Thymus (tissue), 11 donors: ENCODE data around the gene GPR107. TPM values are rescaled to one million over a fixed set of nuclear protein-coding genes. Genes with fewer than 3 reads are reported as not detected.

Source experiments
- DNase-seq, 9 donors: peaks; one replicate each; pipeline ENCODE4 v3.0.0-alpha.2; 2013; ENCODE audit warnings: low spot score in 9 of 9, low read depth in 6 of 9, missing footprints in 1 of 9
- H3K27ac ChIP-seq, 2 donors: one replicate each; pipeline ENCODE4 v1.5.1; 2013; ENCODE audit warnings: control low read depth in 1 of 2, low read depth in 1 of 2, low read length in 1 of 2, mild to moderate bottlenecking in 1 of 2, moderate library complexity in 1 of 2
- H3K27me3 ChIP-seq, 2 donors: one replicate each; pipeline ENCODE4 v1.5.1; 2013; ENCODE audit warnings: low read length in 1 of 2; ENCODE audit not compliant: control insufficient read depth in 2 of 2, insufficient read depth in 1 of 2
- H3K36me3 ChIP-seq, 2 donors: one replicate each; pipeline ENCODE4 v1.5.1; 2013; ENCODE audit warnings: low read length in 1 of 2, mild to moderate bottlenecking in 1 of 2, moderate library complexity in 1 of 2; ENCODE audit not compliant: control insufficient read depth in 2 of 2, insufficient read depth in 2 of 2
- H3K4me1 ChIP-seq, 2 donors: one replicate each; pipeline ENCODE4 v1.5.1; 2013; ENCODE audit warnings: low read length in 2 of 2; ENCODE audit not compliant: control insufficient read depth in 2 of 2, insufficient read depth in 2 of 2
- H3K4me3 ChIP-seq, 2 donors: one replicate each; pipeline ENCODE4 v1.5.1; 2013; ENCODE audit warnings: low read length in 2 of 2, control low read depth in 1 of 2, mild to moderate bottlenecking in 1 of 2
- H3K9me3 ChIP-seq, 2 donors: one replicate each; pipeline ENCODE4 v1.5.1; 2013; ENCODE audit warnings: low read length in 1 of 2, mild to moderate bottlenecking in 1 of 2; ENCODE audit not compliant: control insufficient read depth in 2 of 2, insufficient read depth in 1 of 2
- WGBS: extraction: QIAGEN DNeasy Blood & Tissue Kit; methylation state at CpG from one replicate; pipeline ENCODE4 v1.1.7; 2013; 5-methylcytosine and 5-hydroxymethylcytosine counted together
- polyA plus RNA-seq: library from polyadenylated mRNA; stranded (reverse); fragments of 200-250 nt; gene quantifications from one replicate; pipeline ENCODE4 v1.2.3, GENCODE V29; 2013
- total RNA-seq: library from RNA; stranded (reverse); fragments of 120-200 nt; gene quantifications from one replicate; pipeline ENCODE4 v1.2.4, GENCODE V29; 2013
- donor health status: healthy.

GPR107 gene
- total and polyA plus RNA-seq, 2 donors, result 8.5 to 10.7 TPM

- Histone ChIP-seq H3K27ac (no peak overlapping the region), H3K9me3 (no peaks in the 10 kb centered on the region), H3K4me1 (no peaks in the 10 kb centered on the region), H3K36me3 (peaks cover 55 to 63% of the 10 kb centered on the region in 2 donors), H3K27me3 (no peaks in the 10 kb centered on the region), H3K4me3 (no peak overlapping the region)
- DNase-seq, result no peak
- WGBS, result 98% methylated on average over 2 of the region's 2 CpGs
Measured at GRCh38 chr9:130107955-130108354, 54.2 kb downstream of the GPR107 start.

GRCh38 chr9:130110166-130110565 lies 56.5 kb downstream of the GPR107 start:
- DNase-seq, result peak in 1 of 9 donors; percentile 49
- H3K27ac ChIP-seq, result no peak overlapping the region
- no peaks in the 10 kb centered on the region for H3K27me3 ChIP-seq
- H3K36me3 ChIP-seq, result peaks cover 37 to 46% of the 10 kb centered on the region in 2 donors
- H3K9me3 ChIP-seq, result no peaks in the 10 kb centered on the region
- 96% methylated on average over 5 of the region's 5 CpGs for WGBS
- no peaks in the 10 kb centered on the region for H3K4me1 ChIP-seq
- H3K4me3 ChIP-seq, result no peak overlapping the region

GRCh38 chr9:130110596-130111021 lies 56.9 kb downstream of the GPR107 start:
- no peaks in the 10 kb centered on the region for H3K27me3 ChIP-seq
- no peaks in the 10 kb centered on the region for H3K4me1 ChIP-seq
- no peak overlapping the region for H3K4me3 ChIP-seq
- no peak for DNase-seq
- peaks cover 34 to 48% of the 10 kb centered on the region in 2 donors for H3K36me3 ChIP-seq
- H3K9me3 ChIP-seq, result no peaks in the 10 kb centered on the region
- H3K27ac ChIP-seq, result no peak overlapping the region
- WGBS, result 97% methylated on average over 7 of the region's 7 CpGs

GRCh38 chr9:130111786-130112537 lies 58.3 kb downstream of the GPR107 start:
- 94% methylated on average over 30 of the region's 30 CpGs for WGBS

GRCh38 chr9:130112538-130113151 lies 58.9 kb downstream of the GPR107 start:
- peaks cover 28 to 55% of the 10 kb centered on the region in 2 donors for H3K36me3 ChIP-seq
- no peak overlapping the region for H3K4me3 ChIP-seq
- H3K27ac ChIP-seq, result no peak overlapping the region
- 95% methylated on average over 3 of the region's 3 CpGs for WGBS
- H3K9me3 ChIP-seq, result no peaks in the 10 kb centered on the region
- no peaks in the 10 kb centered on the region for H3K4me1 ChIP-seq
- no peak for DNase-seq
- no peaks in the 10 kb centered on the region for H3K27me3 ChIP-seq

More at GRCh38 chr9:130111786-130112537, 58.3 kb downstream of the GPR107 start:
- H3K4me3 ChIP-seq, result no peak overlapping the region
- no peaks in the 10 kb centered on the region for H3K9me3 ChIP-seq
- no peak for DNase-seq
- H3K27me3 ChIP-seq, result no peaks in the 10 kb centered on the region
- H3K36me3 ChIP-seq, result peaks cover 32 to 54% of the 10 kb centered on the region in 2 donors
- H3K4me1 ChIP-seq, result no peaks in the 10 kb centered on the region
- no peak overlapping the region for H3K27ac ChIP-seq

- DNase-seq, result no peak
- H3K27ac ChIP-seq, result no peak overlapping the region
- H3K9me3 ChIP-seq, result no peaks in the 10 kb centered on the region
- no peak overlapping the region for H3K4me3 ChIP-seq
- peaks cover 22 to 63% of the 10 kb centered on the region in 2 donors for H3K36me3 ChIP-seq
- H3K4me1 ChIP-seq, result no peaks in the 10 kb centered on the region
- H3K27me3 ChIP-seq, result no peaks in the 10 kb centered on the region
Measured at GRCh38 chr9:130114741-130115140, 61.0 kb downstream of the GPR107 start.

GRCh38 chr9:130116346-130116745 lies 62.6 kb downstream of the GPR107 start:
- H3K4me1 ChIP-seq, result no peaks in the 10 kb centered on the region
- H3K36me3 ChIP-seq, result peaks cover 24 to 56% of the 10 kb centered on the region in 2 donors
- H3K27ac ChIP-seq, result no peak overlapping the region
- no peak overlapping the region for H3K4me3 ChIP-seq
- no peaks in the 10 kb centered on the region for H3K9me3 ChIP-seq
- H3K27me3 ChIP-seq, result no peaks in the 10 kb centered on the region
- no peak for DNase-seq
- 98% methylated on average over 9 of the region's 9 CpGs for WGBS

GRCh38 chr9:130117376-130117775 lies 63.7 kb downstream of the GPR107 start:
- no peak overlapping the region for H3K27ac ChIP-seq
- H3K9me3 ChIP-seq, result no peaks in the 10 kb centered on the region
- H3K36me3 ChIP-seq, result peaks cover 23 to 54% of the 10 kb centered on the region in 2 donors
- 97% methylated on average over 9 of the region's 9 CpGs for WGBS
- H3K4me3 ChIP-seq, result no peak overlapping the region
- H3K27me3 ChIP-seq, result no peaks in the 10 kb centered on the region
- H3K4me1 ChIP-seq, result no peaks in the 10 kb centered on the region
- no peak for DNase-seq

GRCh38 chr9:130117816-130118632 lies 64.3 kb downstream of the GPR107 start:
- Histone ChIP-seq H3K27ac (no peak overlapping the region), H3K9me3 (no peaks in the 10 kb centered on the region), H3K27me3 (no peaks in the 10 kb centered on the region), H3K4me1 (no peaks in the 10 kb centered on the region), H3K4me3 (no peak overlapping the region), H3K36me3 (peaks cover 26 to 54% of the 10 kb centered on the region in 2 donors)
- 85% methylated on average over 11 of the region's 11 CpGs for WGBS
- DNase-seq, result no peak
